ENCODE results near the gene CENPQ. TPM values are rescaled to one million over a fixed set of nuclear protein-coding genes. Genes with fewer than 3 reads are reported as not detected.

CENPQ gene
- total and polyA plus RNA-seq, 2 of the 13 experiments (the other 11 are each of a cell fraction or from before 2014, with no cell fraction given) = 9.1 to 20.1 TPM

DNA sequence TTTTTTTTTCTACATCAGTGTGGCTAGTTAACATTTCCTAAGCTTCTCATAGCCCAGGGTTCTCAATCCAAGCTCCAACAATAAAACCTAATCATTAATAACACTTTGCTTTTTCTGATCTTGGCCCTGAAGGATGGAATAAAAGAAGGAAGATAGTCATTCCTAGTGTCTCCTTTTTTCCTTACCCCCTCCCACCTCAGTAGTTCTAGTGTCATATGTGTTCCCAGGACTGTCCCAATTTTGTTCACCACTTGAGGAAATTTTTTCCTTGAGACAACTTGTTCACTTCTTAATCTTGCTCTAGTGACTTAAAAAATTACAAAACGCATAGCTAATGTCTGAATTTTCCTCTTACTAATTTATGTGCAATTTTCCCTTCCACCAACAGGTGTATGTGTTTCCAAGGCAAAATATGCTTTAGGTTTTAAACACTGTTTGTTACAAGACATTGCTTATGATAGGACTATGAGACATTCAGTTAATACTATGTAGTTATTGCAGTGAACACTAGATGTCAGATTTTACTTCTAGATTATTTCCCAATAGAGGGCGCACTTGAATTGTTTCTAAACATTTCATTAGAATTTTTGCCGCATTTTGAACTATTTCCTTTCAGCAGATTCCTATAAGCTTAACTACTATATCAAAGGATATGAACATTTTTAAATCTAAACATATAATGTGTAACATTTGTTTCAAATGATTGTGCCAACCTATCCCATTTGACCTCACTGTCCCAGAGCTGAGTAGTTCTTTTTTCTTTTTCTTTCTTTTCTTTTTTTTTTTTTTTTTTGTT is 68.8 kb downstream of the CENPQ start (continued):
- TF ChIP-seq EP300 (IDR thresholded peaks at IDR 0.05; ENCODE audit: low read depth in 2 of 2, low read length in 2 of 2) = peak in 1 of 2 experiments; percentile 3; a peak in 1 of 4 replicates
- no peak for TF ChIP-seq EP300 (CRISPR knock-in tag; IDR thresholded peaks at IDR 0.05; ENCODE audit: borderline replicate concordance)
- TF ChIP-seq RBAK (CRISPR knock-in tag; IDR thresholded peaks at IDR 0.05) = no peak
- no peak for TF ChIP-seq MED13 (CRISPR knock-in tag; IDR thresholded peaks at IDR 0.05)
- TF ChIP-seq ZNF34 (CRISPR knock-in tag; IDR thresholded peaks at IDR 0.05; ENCODE audit: borderline replicate concordance) = no peak
- TF ChIP-seq SNAPC5 (CRISPR knock-in tag; IDR thresholded peaks at IDR 0.05; ENCODE audit: borderline replicate concordance) = no peak
- TF ChIP-seq GFI1 (CRISPR knock-in tag; IDR thresholded peaks at IDR 0.05; ENCODE audit: borderline replicate concordance) = peak; percentile 42; the same call in 1 of the 2 replicates
- peak; percentile 70 for TF ChIP-seq CEBPG (CRISPR knock-in tag; IDR thresholded peaks at IDR 0.05)
- TF ChIP-seq NR1H2 (CRISPR knock-in tag; IDR thresholded peaks at IDR 0.05; ENCODE audit: borderline replicate concordance, low read depth) = no peak
- no peak for TF ChIP-seq NFKBIZ (CRISPR knock-in tag; IDR thresholded peaks at IDR 0.05)
- no peak for TF ChIP-seq BRD4 (CRISPR knock-in tag; IDR thresholded peaks at IDR 0.05)
- TF ChIP-seq, protein P1, sequence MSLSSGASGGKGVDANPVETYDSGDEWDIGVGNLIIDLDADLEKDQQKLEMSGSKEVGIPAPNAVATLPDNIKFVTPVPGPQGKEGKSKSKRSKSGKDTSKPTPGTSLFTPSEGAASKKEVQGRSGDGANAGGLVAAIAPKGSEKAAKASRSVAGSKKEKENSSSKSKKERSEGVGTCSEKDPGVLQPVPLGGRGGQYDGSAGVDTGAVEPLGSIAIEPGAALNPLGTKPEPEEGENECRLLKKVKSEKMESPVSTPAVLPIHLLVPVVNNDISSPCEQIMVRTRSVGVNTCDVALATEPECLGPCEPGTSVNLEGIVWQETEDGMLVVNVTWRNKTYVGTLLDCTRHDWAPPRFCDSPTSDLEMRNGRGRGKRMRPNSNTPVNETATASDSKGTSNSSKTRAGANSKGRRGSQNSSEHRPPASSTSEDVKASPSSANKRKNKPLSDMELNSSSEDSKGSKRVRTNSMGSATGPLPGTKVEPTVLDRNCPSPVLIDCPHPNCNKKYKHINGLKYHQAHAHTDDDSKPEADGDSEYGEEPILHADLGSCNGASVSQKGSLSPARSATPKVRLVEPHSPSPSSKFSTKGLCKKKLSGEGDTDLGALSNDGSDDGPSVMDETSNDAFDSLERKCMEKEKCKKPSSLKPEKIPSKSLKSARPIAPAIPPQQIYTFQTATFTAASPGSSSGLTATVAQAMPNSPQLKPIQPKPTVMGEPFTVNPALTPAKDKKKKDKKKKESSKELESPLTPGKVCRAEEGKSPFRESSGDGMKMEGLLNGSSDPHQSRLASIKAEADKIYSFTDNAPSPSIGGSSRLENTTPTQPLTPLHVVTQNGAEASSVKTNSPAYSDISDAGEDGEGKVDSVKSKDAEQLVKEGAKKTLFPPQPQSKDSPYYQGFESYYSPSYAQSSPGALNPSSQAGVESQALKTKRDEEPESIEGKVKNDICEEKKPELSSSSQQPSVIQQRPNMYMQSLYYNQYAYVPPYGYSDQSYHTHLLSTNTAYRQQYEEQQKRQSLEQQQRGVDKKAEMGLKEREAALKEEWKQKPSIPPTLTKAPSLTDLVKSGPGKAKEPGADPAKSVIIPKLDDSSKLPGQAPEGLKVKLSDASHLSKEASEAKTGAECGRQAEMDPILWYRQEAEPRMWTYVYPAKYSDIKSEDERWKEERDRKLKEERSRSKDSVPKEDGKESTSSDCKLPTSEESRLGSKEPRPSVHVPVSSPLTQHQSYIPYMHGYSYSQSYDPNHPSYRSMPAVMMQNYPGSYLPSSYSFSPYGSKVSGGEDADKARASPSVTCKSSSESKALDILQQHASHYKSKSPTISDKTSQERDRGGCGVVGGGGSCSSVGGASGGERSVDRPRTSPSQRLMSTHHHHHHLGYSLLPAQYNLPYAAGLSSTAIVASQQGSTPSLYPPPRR (CRISPR knock-in tag; IDR thresholded peaks at IDR 0.05; ENCODE audit: borderline replicate concordance) = no peak
- no peak for TF ChIP-seq TBL1XR1 (IDR thresholded peaks at IDR 0.05; ENCODE audit: borderline replicate concordance, low read length, partially characterized antibody)
- TF ChIP-seq HDAC2 (CRISPR knock-in tag; IDR thresholded peaks at IDR 0.05) = no peak
- no peak for TF ChIP-seq PCBP2 (optimal IDR thresholded peaks at IDR 0.05; ENCODE audit: low read depth, low read length, poor library complexity, severe bottlenecking)
- TF ChIP-seq LBX2 (CRISPR knock-in tag; IDR thresholded peaks at IDR 0.05; ENCODE audit: borderline replicate concordance) = no peak
- peak; percentile 77 for TF ChIP-seq CEBPB (IDR thresholded peaks at IDR 0.05; ENCODE audit: borderline replicate concordance, low read depth, low read length)
- TF ChIP-seq YEATS2 (CRISPR knock-in tag; IDR thresholded peaks at IDR 0.05; ENCODE audit: borderline replicate concordance) = no peak
- peak; percentile 84 for TF ChIP-seq STAG1 (CRISPR knock-in tag; IDR thresholded peaks at IDR 0.05)
- no peak for TF ChIP-seq TEAD3 (CRISPR knock-in tag; optimal IDR thresholded peaks at IDR 0.05; ENCODE audit: borderline replicate concordance)
- no peak for TF ChIP-seq GRHL1 (CRISPR knock-in tag; conservative IDR thresholded peaks at IDR 0.05)
- TF ChIP-seq ZNF367 (CRISPR knock-in tag; IDR thresholded peaks at IDR 0.05; ENCODE audit: borderline replicate concordance) = no peak
- no peak for TF ChIP-seq TRIM24 (CRISPR knock-in tag; IDR thresholded peaks at IDR 0.05)
- no peak for TF ChIP-seq SALL2 (CRISPR knock-in tag; IDR thresholded peaks at IDR 0.05)
